Measurements from ENCODE around the gene BICDL2.
"Not testable (repeated sequence)": the region's sequence is repeated elsewhere in the genome, so short reads cannot be mapped to it uniquely, and the experiment has no call there.

BICDL2 gene

DNA sequence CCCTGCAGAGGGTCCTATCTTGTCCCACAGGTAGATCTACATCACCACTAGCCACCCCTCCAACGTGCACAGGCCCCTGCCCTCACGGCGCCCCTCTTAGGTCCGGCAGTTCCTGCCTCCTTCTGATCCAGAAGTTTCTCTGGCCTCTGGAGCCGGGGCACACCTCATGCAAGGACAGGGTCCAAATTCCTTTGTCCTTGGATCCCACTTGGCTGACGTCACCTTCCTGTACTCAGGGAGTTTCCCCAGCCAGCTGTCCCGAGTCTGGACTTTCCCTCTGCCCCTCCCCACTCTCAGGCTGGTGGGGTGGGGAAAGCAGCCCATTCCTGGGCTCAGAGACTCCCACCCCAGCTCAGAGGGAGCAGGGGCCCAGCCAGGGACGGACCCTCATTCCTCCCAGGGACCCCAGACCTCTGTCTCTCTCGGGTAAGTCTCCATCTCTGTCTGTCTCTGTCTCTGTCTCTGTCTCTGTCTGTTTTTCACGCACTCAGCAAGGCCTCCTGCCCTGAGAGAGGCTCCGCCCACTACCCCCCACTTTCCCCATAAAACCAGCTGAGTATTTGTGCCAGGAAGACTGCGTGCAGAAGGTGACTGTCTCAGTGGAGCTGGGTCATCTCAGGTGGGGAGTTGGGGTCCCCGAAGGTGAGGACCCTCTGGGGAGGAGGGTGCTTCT lies 28.5 kb upstream of the BICDL2 start, which contains the start of gene IL32:
Gene IL32 (plus strand): TSS at position 572 of the 673 bp plus-strand sequence. CDS start 172 bp downstream, outside the sequence.
- DNase-seq (ENCODE audit: low read depth, low spot score) = no peak

DNA sequence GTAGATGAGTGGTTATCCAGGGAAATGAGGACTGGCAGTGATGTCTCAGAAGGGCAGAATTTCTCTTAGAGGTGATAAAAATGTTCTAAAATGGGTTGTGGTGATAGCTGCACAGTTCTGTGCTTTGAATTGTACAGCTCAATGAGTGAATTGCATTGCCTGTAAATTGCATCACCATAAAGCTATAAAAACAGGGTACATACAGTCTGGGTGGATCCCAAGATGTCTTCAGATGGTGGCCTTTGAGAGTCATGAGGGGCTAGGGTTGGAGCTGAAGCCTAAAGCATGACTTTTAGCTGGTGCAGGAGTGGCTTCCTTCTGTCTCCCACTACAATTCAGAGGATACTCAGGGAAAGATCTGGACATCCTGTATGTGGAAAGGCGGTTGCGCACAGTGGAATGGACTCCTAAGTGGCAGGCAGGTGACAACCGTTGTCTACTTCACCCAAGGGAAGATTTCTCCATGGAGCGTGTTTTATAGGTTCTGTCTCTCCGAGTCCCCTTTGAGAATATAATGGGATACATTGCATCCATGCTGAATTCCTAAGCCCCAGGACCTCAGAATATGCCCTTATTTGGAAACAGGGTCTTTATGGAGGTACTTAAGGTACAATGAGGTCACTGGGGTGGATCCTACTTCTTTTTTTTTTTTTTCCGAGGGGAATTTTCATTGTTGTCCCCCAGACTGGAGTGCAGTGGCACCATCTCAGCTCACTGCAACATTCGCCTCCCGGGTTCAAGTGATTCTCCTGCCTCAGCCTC lies 27.1 kb upstream of the BICDL2 start:
- DNase-seq (ENCODE audit: low read depth, low spot score) = no peak

DNA sequence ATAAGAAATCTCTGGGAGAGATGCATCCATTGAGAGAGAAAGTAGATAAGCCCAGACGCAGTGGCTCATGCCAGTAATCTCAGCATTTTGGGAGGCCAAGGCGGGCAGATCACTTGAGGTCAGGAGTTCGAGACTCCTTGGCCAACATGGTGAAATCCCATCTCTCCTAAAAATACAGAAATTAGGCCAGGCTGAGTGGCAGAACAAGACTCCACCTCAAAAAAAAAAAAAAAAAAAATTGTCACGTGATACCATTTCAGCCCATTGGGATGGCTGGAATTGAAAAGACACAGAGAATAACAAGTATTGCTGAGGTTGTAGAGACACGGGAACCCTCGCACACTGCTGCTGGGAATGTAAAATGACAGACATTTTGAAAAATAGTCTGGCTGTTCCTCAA lies 25.8 kb upstream of the BICDL2 start:
- DNase-seq (ENCODE audit: low read depth, low spot score) = no peak

DNA sequence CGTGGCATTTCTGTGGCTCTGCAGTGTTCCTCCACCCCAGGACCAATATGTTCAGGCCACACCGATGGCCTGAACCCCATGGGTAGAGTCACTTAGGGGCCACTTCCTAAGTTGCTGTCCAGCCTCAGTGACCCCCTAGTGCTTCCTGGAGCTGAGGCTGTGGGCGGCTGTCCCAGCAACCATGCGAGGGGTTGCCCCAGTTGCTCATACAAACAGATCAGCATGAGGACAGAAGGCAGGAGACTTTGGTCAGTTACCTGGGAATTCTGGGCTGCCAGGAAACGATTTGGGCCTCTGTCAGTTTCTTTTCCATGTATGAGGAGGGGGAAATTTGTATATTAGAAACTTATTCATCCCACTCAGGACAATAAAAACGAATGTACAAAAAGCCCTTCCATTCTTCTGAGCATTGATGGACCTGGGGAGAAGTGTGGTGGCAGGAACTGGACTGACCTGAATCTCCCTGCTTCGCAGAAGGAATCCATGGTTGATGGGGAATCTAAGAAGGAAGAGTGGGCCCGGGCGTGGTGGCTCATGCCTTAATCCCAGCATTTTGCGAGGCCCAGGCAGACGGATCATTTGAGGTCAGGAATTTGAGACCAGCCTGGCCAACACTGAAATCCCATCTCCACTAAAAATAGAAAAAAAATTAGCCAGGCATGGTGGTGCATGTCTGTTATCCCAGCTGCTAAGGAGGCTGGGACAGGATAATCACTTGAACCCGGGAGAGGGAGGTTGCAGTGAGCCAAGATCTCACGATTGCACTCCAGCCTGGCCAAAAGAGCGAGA lies 23.8 kb upstream of the BICDL2 start:
- DNase-seq (ENCODE audit: low read depth, low spot score) = no peak

DNA sequence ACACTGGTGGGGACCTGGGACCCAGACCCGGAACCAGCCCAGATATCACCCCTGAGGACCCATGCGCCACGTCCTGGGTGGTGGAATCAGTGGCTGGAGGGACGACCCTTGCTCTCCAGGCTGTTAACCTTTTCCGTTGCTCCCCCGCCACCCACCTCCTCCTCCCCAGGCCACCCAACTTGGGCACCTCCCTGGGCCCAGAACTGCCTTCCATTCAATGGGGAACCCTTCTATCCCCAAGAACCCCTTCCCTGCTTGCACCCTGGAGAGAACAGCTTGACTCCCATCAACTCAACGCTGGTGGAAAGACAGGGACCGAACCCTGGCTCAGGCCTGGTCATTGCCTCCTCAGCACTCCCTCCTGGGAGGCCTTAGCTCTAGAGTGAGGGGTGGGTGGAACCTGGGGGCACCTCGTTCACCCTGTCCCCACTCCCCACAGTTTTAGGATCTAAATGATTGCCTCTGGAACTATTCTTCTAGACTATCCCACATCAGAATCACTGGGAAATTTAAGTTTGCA lies 23.0 kb upstream of the BICDL2 start:
- no peak for DNase-seq (ENCODE audit: low read depth, low spot score)

DNA sequence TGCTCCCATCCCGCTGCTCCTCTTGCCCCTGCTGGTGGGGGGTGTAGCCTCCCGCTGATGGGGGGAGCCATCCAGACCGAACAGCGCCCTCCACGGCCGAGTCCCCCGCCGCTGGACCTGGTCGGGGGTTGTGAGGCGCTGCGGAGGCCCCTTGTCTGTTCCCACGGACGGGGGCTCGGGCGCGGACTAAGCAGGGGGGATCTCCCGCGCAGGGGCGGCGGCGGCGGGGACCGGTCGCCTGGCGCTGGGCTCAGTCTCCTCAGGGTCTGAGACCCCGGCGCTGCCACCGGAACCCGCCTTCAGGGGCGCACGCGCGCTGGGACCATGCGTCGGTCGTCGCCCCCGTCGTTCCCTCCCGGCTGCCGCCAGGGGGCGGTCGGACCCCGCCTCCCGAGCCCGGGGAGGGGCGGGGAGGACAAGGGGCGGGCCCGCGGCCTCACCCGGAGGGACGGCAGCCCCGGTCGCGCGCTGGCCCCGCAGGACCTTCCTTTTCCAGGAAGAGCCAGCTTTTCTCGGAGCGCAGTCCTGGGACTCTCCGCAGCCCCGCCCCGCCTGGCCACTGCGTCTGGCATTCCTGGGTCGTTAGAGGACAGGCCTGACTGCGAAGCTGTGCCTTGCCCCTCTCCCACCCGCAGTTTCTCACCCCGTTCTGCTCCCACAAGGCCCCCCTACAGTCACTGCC lies 22.4 kb upstream of the BICDL2 start:
- DNase-seq (ENCODE audit: low read depth, low spot score) = peak; percentile 47

DNA sequence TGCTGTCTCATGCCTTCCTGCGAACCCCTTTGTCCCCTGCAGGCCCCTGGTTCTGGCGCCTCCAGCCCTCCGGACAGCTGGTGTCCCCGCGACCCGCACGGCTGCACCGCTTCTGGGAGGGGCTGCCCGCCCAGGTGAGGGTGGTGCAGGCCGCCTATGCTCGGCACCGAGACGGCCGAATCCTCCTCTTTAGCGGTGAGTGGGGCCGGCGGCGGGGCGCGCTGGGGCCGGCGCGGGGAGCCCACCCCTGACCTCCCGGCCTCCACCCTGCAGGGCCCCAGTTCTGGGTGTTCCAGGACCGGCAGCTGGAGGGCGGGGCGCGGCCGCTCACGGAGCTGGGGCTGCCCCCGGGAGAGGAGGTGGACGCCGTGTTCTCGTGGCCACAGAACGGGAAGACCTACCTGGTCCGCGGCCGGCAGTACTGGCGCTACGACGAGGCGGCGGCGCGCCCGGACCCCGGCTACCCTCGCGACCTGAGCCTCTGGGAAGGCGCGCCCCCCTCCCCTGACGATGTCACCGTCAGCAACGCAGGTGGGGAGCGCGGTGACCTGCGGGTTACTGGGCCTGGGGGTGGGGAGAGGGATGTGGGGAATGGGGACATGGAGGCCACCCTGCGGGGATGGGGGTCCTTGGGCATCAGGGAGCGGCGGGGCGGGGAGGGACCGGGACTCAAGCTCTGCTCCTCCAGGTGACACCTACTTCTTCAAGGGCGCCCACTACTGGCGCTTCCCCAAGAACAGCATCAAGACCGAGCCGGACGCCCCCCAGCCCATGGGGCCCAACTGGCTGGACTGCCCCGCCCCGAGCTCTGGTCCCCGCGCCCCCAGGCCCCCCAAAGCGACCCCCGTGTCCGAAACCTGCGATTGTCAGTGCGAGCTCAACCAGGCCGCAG lies 21.6 kb upstream of the BICDL2 start:
- DNase-seq (ENCODE audit: low read depth, low spot score) = no peak

DNA sequence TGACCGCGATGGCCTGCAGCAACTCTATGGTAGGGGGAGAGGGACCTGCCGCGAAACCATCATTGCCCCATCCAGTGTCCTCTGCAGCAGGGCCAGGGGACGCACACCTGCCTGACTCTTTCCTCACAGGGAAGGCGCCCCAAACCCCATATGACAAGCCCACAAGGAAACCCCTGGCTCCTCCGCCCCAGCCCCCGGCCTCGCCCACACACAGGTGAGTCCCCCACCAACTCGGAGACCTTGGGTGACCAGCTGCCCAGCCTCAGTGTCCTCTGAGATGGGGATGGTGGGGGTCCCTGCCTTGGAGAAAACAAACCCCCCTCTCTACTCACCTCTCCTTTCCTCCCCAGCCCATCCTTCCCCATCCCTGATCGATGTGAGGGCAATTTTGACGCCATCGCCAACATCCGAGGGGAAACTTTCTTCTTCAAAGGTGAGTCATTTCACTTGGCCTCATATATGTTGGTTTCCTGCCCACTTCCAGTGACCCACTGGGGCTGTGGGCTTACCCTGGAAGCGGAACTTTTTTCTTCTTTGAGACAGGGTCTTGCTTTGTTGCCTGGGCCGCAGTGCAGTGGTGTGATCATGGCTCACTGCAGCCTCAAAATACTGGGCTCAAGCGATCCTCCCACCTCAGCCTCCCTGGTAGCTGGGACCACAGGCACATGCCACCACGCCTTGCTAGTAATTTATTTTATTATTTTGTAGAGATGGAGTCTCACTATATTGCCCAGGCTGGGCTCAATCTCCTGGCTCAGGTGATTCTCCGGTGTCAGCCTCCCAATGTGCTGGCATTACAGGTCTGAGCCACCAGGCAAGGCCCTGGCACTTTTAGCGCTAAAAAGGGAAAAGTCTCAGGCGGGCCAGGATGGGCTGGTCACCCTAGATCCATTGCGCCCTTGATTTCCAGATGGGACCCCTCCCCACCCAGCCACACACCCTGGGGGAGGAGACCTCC lies 20.7 kb upstream of the BICDL2 start:
- no peak for DNase-seq (ENCODE audit: low read depth, low spot score)

DNA sequence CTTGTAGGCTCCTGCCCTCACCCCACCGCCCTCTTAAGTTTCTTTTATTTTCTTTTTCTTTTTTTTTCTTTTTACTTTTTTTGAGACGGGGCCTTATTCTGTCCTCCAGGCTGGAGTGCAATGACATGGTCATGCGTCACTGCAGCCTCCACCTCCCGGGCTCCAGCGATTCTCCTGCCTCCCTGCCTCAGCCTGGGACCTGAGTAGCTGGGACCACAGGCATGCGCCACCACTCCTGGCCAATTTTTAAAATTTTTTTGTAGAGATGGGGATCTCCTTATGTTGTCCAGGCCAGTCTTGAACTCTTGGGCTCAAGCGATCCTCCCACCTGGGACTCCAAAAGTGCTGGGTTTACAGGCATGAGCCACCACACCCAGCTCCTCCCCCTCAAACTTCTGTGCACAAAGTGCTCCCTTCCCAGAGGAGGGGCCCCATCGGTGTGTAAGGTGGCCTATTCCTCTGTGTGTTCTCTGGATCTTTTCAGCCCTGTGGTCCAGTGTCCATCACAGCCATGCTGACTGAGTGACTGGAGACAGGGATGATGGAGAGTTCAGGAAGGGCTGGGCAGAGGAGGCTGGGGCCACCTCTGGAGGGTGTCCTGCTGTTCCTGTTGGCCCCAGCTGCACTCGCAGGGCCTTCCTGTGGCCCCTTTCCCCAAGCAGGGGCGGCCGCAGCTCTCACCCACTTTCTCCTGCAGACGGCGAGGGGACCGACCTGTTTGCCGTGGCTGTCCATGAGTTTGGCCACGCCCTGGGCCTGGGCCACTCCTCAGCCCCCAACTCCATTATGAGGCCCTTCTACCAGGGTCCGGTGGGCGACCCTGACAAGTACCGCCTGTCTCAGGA lies 19.8 kb upstream of the BICDL2 start:
- no peak for DNase-seq (ENCODE audit: low read depth, low spot score)

DNA sequence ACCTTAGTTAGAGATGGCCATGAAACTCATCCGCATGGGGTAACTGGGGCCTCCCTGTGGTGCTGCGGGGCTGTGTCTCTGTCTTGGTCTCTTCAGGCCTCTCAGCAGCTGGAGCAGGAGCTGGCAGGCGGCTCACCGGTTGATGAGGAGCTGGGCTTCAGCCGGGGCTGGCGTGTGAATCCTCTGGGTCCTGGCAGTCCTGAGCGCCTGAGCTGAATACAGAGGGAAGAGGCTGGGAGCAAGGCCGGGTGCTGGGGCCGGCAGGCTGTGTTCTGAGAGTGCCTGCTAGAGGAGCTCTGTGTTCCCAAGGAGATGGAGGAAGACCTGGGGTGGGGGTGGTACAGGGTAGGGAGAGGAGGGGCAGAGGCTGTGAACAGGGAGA lies 19.0 kb upstream of the BICDL2 start:
- DNase-seq (ENCODE audit: low read depth, low spot score) = not testable (repeated sequence)

DNA sequence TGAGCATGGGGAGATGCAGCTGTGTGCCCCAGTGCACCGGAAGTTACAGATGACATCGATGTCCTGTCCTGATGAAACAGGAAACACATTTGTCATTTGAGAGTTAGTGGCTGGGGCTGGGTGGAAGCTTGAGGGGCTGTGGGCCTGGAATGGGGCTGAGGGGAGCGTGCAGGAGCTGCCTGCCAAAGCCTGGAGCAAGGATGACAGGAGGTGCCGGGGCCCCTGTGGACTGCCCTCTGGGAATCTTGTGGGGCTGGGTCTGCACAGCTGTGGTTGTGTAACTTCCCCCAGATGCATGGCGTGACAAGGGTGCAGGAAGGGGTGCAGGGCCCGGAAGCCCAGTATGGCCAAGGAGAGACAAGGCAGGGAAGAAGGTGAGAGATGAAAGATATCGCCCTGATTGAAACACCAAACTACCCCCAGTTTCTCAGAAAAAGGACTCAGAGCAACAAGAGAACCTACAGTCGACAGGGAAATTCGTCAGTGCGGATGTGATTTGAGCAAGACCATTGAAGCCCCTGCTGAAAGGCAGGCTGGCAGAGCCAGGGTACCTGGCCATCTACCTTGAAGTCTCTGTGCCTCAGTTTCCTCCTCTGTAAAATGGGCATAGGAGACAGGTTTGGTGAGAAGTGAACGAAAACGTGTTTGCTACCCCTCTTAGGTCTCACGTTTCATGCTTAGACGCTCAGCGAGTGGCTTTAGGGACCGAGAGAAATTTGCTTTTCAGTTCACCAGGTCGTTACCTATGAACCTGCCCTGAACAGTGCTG lies 18.4 kb upstream of the BICDL2 start:
- DNase-seq (ENCODE audit: low read depth, low spot score) = no peak

DNA sequence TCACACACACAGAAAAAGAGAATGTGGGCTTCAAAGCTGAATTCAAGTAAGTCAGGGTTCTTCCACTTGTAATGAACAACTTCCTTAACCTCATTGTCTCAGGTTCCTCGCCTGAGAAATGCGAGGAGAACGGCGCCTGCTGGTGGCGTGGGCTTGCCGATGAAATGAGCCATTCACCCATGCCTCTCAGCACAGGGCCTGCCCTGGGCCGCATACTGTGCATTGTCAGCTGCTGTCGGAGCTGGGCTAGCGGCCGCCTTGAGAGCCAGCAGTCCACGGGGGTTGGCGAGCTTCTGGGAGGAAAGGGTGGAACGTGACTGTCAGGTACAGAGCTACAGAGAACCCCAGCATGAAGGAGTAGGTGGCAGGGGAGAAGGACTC lies 16.6 kb upstream of the BICDL2 start:
- DNase-seq (ENCODE audit: low read depth, low spot score) = not testable (repeated sequence)

DNA sequence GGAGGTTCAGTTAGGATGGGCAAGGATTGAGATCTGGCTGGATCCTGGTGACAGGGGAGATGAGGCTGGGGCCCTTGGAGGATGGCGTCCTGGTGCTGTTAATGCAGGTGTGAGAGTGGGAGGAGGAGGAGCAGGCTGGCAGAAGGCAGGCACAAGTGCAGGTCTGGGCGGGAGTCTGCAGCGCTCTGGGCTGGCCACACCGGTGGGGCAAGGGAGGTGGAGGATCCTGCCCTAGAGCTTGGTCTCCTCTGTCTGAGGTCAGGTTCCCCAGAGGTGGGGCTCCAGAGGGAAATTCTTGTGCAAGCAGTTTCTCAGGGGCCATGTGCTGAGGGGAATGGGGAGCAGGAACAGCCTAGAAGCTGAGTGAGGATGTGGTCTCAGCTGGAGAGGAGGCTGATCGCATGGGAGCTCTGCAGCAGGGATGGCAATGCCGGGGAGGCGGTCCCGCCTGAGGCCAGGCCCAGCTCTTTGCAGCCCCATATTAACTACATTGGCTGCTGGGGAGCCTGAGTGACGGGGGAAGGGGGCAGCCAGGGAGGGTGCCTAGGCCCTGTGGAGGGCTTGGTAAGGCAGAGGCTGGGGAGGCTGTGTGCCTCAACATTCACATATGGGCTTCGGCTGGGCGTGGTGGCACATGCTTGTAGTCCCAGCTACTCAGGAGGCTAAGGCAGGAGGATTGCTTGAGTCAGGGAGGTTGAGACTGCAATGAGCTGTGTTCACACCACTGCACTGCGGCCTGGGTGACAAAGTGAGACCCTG lies 16.0 kb upstream of the BICDL2 start:
- DNase-seq (ENCODE audit: low read depth, low spot score) = not testable (repeated sequence)

DNA sequence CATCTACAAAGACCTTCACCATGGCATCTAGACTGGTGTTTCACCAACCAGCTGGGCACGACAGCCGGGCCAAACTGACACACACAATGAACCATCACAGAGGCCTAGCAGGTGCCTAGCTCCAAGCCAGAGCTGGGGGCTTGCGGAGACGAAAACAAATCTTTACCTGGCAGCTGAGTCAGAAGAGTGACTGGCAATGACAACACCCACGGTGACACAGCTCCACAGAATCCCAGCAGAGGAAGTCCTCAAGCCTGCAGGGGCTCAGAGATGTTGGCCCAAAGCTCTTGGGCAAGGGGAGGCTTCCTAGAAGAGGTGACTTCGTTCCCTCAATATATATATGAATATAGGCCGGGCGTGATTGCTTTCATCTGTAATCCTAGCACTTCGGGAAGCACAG lies 14.8 kb upstream of the BICDL2 start:
- no peak for DNase-seq (ENCODE audit: low read depth, low spot score)

DNA sequence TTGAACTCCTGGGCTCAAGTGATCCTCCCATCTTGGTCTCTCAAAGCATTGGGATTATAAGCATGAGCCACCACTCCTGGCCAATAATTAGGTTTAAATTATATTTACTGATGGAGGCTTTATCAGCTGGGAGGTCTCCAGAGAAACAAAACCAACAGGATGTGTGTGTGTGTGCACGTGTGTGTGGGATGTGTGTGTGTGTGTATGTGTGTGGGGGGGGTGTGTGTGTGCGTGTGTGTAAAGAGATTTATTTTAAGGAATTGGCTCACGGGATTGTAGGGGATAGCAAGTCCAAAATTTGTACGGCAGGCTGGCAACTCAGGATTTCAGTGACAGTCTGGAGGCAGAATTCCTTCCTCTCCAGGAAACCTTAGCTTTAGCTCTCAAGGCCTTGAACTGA lies 14.3 kb upstream of the BICDL2 start:
- DNase-seq (ENCODE audit: low read depth, low spot score) = no peak

DNA sequence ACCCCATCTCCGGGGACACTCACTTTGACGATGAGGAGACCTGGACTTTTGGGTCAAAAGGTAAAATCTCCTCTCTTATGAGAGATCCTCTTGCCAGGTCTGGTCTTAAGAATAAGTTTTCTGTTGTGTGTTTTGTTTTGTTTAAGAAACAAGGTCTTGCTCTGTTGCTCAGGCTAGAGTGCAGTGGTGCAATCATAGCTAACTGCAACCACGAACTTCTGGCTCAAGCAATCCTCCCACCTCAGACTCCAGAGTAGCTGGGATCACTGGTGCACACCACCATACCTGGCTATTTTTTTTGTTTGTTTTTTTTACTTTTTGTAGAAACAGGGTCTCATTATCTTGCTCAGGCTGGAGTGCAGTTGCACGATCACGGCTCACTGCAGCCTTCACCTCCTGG lies 13.7 kb upstream of the BICDL2 start:
- no peak for DNase-seq (ENCODE audit: low read depth, low spot score)

DNA sequence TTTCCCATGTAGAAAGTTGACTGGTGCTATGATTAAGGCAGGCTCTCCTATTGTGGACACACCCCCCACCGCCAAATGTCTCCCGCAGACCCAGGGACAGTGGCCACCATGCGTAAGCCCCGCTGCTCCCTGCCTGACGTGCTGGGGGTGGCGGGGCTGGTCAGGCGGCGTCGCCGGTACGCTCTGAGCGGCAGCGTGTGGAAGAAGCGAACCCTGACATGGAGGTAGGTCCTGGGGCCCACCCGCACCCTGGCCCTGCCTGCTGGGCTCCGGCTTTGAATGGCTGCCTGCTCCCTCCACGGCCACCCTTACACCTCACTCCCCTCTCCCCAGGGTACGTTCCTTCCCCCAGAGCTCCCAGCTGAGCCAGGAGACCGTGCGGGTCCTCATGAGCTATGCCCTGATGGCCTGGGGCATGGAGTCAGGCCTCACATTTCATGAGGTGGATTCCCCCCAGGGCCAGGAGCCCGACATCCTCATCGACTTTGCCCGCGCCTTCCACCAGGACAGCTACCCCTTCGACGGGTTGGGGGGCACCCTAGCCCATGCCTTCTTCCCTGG lies 13.3 kb upstream of the BICDL2 start:
- DNase-seq (ENCODE audit: low read depth, low spot score) = no peak
